HepG2 (cell line): ENCODE results near the gene NPW. TPM values are rescaled to one million over a fixed set of nuclear protein-coding genes. Genes with fewer than 3 reads are reported as not detected.

Experiments used
- BHLHE40 ChIP-seq: IDR thresholded peaks from 2 replicates; pipeline ENCODE4 v1.6.1; 2011; ENCODE audit warnings: low read length, improper control_type of control experiment
- HIC2 ChIP-seq: sonication (generic); formaldehyde crosslinking; IDR thresholded peaks from 2 replicates; pipeline ENCODE4 v1.9.0; 2022; ENCODE audit warnings: low read depth, missing genetic modification reagents
- KIAA2018 ChIP-seq: sonication (generic); formaldehyde crosslinking; IDR thresholded peaks from 2 replicates; pipeline ENCODE4 v1.5.0; 2020; ENCODE audit warnings: mild to moderate bottlenecking, missing genetic modification reagents, borderline replicate concordance
- MLX ChIP-seq: IDR thresholded peaks from 2 replicates; pipeline ENCODE4 v1.6.1; 2016
- PREB ChIP-seq: sonication (generic); formaldehyde crosslinking; IDR thresholded peaks from 2 replicates; pipeline ENCODE4 v1.4.0; 2020; ENCODE audit warnings: missing genetic modification reagents
- SOX13 ChIP-seq, 3 experiments: fragments of 450-650 bp in 1 of 3; sonication (generic) in 1 of 3; formaldehyde crosslinking in 1 of 3; IDR thresholded peaks in 2 of 3; conservative IDR thresholded peaks in 1 of 3; 2 replicates each; pipeline versions ENCODE4 v1.5.0 to v1.6.1; 2016 to 2020; ENCODE audit warnings: antibody characterized with exemption in 1 of 3, mild to moderate bottlenecking in 1 of 3, missing compliant biosample characterization in 1 of 3, missing genetic modification reagents in 1 of 3, moderate library complexity in 1 of 3
- TP53 ChIP-seq: sonication (generic); formaldehyde crosslinking; conservative IDR thresholded peaks from 2 replicates; pipeline ENCODE4 v1.4.0; 2020; ENCODE audit warnings: missing genetic modification reagents
- ZBTB25 ChIP-seq: IDR thresholded peaks from 2 replicates; pipeline ENCODE4 v1.6.1; 2018; ENCODE audit warnings: missing genetic modification reagents
- ZNF101 ChIP-seq: sonication (generic); formaldehyde crosslinking; IDR thresholded peaks from 2 replicates; pipeline ENCODE4 v1.4.0; 2020; ENCODE audit warnings: mild to moderate bottlenecking, low read depth, missing genetic modification reagents, borderline replicate concordance
- ZNF576 ChIP-seq: sonication (generic); formaldehyde crosslinking; IDR thresholded peaks from 2 replicates; pipeline ENCODE4 v1.4.0; 2020; ENCODE audit warnings: mild to moderate bottlenecking, missing genetic modification reagents
- ZNF629 ChIP-seq: sonication (generic); formaldehyde crosslinking; conservative IDR thresholded peaks from 2 replicates; pipeline ENCODE4 v1.5.0; 2020; ENCODE audit warnings: missing genetic modification reagents
- ZNF740 ChIP-seq: sonication (generic); formaldehyde crosslinking; IDR thresholded peaks from 2 replicates; pipeline ENCODE4 v1.4.0; 2020; ENCODE audit warnings: missing genetic modification reagents
- polyA plus RNA-seq, 8 experiments: library from polyadenylated mRNA; depleted of rRNA in 3 of 8; stranded (reverse) in 7 of 8; unstranded in 1 of 8; fragments of >200 nt; fragmentation: Illumina TruSeq in 4 of 8; extraction: Trizol in 4 of 8; gene quantifications; 2 replicates each; pipeline versions ENCODE4 v1.2.1 to v1.2.3, GENCODE V29; 2011 to 2016; ENCODE audit warnings: low read depth in 4 of 8, missing spikeins in 1 of 8, mixed read lengths in 1 of 8; ENCODE audit not compliant: insufficient read depth in 1 of 8
- total RNA-seq, 5 experiments: library from RNA; depleted of rRNA; stranded (reverse); fragments of >200 nt; fragmentation: Illumina TruSeq; extraction: Trizol; gene quantifications; 2 replicates each; pipeline ENCODE4 v1.2.3, GENCODE V29; 2016; ENCODE audit warnings: low read depth in 1 of 5

NPW gene
- total and polyA plus RNA-seq, 2 of the 13 experiments (the other 11 are each of a cell fraction or from before 2014, with no cell fraction given), result 0.24 to 0.97 TPM

GRCh38 chr16:1971796-1972489 lies 47.6 kb upstream of the NPW start, which contains the start of gene TBL3 (continued):
- peak; percentile 82; the same call in 1 of the 2 replicates for TF ChIP-seq HIC2
- no peak for TF ChIP-seq ZNF740 (CRISPR knock-in tag)
- TF ChIP-seq ZNF101 (CRISPR knock-in tag), result no peak
- no peak; the same call in 1 of the 2 replicates for TF ChIP-seq KIAA2018 (CRISPR knock-in tag)
- TF ChIP-seq TP53 (CRISPR knock-in tag), result peak; percentile 33; the same call in 1 of the 2 replicates
- TF ChIP-seq ZNF629, result 0 out of 2 replicates have a peak, but pooled peaks have one; percentile 13
- TF ChIP-seq ZNF576 (CRISPR knock-in tag), result 0 out of 2 replicates have a peak, but pooled peaks have one; percentile 46
- peak; percentile 23; the same call in 1 of the 2 replicates for TF ChIP-seq SOX13 (IDR thresholded peaks at IDR 0.05)
- TF ChIP-seq SOX13 (CRISPR knock-in tag; conservative IDR thresholded peaks at IDR 0.05 in 1 of 2, IDR thresholded peaks at IDR 0.05 in 1 of 2), result peak in 1 of 2 experiments; percentile 52; a peak in 1 of 4 replicates
- peak; percentile 40; the same call in 1 of the 2 replicates for TF ChIP-seq MLX (CRISPR knock-in tag)
- TF ChIP-seq PREB (CRISPR knock-in tag), result no peak
- TF ChIP-seq BHLHE40, result peak; percentile 43; the same call in 1 of the 2 replicates
- TF ChIP-seq ZBTB25 (CRISPR knock-in tag), result peak; percentile 95
